ENCODE results near the gene PRPSAP1.
A peak's percentile ranks its signal among the peaks of the same experiment; 100 is the strongest.

Gene PRPSAP1

DNA sequence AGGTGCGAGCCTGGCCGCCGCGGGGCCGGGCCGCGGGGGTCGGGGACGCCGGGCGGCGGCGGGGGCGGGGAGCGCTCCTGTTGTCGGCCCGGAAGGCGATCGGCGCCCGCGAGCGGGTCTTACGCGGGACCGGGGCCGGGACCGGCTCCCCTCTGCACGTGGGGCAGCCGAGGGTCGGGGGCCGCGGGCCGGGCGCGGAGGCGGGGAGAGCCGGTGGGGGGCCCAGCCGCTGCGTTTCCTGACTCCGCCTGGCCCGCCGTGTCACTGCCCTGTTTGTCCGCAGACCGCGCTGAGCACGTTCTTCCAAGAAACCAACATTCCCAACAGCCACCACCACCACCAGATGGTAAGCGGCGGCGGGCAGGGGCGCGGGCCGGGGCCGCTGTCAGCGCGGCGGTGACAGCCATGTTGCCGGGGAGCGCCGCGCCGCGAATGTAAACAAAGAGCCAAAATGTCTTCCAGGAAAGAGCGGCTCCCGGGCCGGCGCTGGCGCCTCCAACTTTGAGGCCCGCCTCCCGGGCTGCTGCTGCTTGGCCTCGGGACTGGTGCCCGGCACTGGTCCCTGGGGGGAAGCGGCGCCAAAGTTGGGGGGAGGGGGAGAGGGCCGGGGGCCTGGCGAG lies 88.0 kb downstream of the PRPSAP1 start (continued):
- TF ChIP-seq ZNF26 (tag by site-specific recombination; IDR thresholded peaks at IDR 0.05): no peak
- no peak for TF ChIP-seq SP7 (tag by site-specific recombination; IDR thresholded peaks at IDR 0.05)
- no peak for TF ChIP-seq ZNF639 (tag by site-specific recombination; IDR thresholded peaks at IDR 0.05)
- no peak for TF ChIP-seq ZNF623 (tag by site-specific recombination; IDR thresholded peaks at IDR 0.05)
- TF ChIP-seq ZNF768 (tag by site-specific recombination; IDR thresholded peaks at IDR 0.05): no peak
- TF ChIP-seq SALL2 (tag by site-specific recombination; IDR thresholded peaks at IDR 0.05; ENCODE audit: borderline replicate concordance): no peak
- TF ChIP-seq, protein P1, sequence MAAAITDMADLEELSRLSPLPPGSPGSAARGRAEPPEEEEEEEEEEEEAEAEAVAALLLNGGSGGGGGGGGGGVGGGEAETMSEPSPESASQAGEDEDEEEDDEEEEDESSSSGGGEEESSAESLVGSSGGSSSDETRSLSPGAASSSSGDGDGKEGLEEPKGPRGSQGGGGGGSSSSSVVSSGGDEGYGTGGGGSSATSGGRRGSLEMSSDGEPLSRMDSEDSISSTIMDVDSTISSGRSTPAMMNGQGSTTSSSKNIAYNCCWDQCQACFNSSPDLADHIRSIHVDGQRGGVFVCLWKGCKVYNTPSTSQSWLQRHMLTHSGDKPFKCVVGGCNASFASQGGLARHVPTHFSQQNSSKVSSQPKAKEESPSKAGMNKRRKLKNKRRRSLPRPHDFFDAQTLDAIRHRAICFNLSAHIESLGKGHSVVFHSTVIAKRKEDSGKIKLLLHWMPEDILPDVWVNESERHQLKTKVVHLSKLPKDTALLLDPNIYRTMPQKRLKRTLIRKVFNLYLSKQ (tag by site-specific recombination; IDR thresholded peaks at IDR 0.05; ENCODE audit: borderline replicate concordance): no peak
- TF ChIP-seq ZNF292 (tag by site-specific recombination; IDR thresholded peaks at IDR 0.05; ENCODE audit: borderline replicate concordance, low read depth): no peak
- TF ChIP-seq ZEB2 (tag by site-specific recombination; IDR thresholded peaks at IDR 0.05): peak; percentile 51; the same call in 1 of the 2 replicates
- TF ChIP-seq MYNN (tag by site-specific recombination; IDR thresholded peaks at IDR 0.05; ENCODE audit: borderline replicate concordance): no peak
- TF ChIP-seq KLF10 (tag by site-specific recombination; IDR thresholded peaks at IDR 0.05): no peak
- no peak for TF ChIP-seq ZNF112 (tag by site-specific recombination; IDR thresholded peaks at IDR 0.05)
- TF ChIP-seq, protein P2, sequence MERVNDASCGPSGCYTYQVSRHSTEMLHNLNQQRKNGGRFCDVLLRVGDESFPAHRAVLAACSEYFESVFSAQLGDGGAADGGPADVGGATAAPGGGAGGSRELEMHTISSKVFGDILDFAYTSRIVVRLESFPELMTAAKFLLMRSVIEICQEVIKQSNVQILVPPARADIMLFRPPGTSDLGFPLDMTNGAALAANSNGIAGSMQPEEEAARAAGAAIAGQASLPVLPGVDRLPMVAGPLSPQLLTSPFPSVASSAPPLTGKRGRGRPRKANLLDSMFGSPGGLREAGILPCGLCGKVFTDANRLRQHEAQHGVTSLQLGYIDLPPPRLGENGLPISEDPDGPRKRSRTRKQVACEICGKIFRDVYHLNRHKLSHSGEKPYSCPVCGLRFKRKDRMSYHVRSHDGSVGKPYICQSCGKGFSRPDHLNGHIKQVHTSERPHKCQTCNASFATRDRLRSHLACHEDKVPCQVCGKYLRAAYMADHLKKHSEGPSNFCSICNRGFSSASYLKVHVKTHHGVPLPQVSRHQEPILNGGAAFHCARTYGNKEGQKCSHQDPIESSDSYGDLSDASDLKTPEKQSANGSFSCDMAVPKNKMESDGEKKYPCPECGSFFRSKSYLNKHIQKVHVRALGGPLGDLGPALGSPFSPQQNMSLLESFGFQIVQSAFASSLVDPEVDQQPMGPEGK (tag by site-specific recombination; IDR thresholded peaks at IDR 0.05): peak; percentile 57; the same call in 1 of the 2 replicates
- no peak for TF ChIP-seq ZNF248 (tag by site-specific recombination; IDR thresholded peaks at IDR 0.05)
- TF ChIP-seq ZNF664 (tag by site-specific recombination; IDR thresholded peaks at IDR 0.05): no peak
- TF ChIP-seq ZNF521 (tag by site-specific recombination; IDR thresholded peaks at IDR 0.05): no peak
- TF ChIP-seq, protein P3, sequence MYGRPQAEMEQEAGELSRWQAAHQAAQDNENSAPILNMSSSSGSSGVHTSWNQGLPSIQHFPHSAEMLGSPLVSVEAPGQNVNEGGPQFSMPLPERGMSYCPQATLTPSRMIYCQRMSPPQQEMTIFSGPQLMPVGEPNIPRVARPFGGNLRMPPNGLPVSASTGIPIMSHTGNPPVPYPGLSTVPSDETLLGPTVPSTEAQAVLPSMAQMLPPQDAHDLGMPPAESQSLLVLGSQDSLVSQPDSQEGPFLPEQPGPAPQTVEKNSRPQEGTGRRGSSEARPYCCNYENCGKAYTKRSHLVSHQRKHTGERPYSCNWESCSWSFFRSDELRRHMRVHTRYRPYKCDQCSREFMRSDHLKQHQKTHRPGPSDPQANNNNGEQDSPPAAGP (tag by site-specific recombination; IDR thresholded peaks at IDR 0.05): no peak

Data from HEK293 (cell line).